H1 (cell line): ENCODE results near the gene BNC2. TPM values are rescaled to one million over a fixed set of nuclear protein-coding genes. Genes with fewer than 3 reads are reported as not detected.
A peak's percentile ranks its signal among the peaks of the same experiment; 100 is the strongest.

Experiments
- CTCF ChIA-PET: fragments of 300-600 bp; sonication (Branson Sonifier 250); formaldehyde crosslinking; loops from one replicate; lab custom pipeline; 2021; ENCODE audit not compliant: partially characterized antibody; lab: Charles Lee
- POLR2A ChIA-PET: fragments of 300-600 bp; sonication (Branson Sonifier 250); formaldehyde crosslinking; loops from one replicate; lab custom pipeline; 2021; ENCODE audit warnings: inconsistent platforms; ENCODE audit not compliant: partially characterized antibody; lab: Charles Lee
- DNase-seq, 2 experiments: peaks; one replicate each; pipeline versions ENCODE4 v3.0.0 to v3.0.0-alpha.2; 2010 to 2022; ENCODE audit warnings: low spot score in 2 of 2, low read depth in 1 of 2, mixed read lengths in 1 of 2
- FAIRE-seq: peaks from 2 replicates; lab custom pipeline; 2011; peaks lifted over from hg19 to GRCh38; lab: Jason Lieb, UNC
- H2AFZ ChIP-seq: 2 replicates; pipeline ENCODE4 v1.8.1; 2012; ENCODE audit warnings: low read length, inconsistent platforms
- H2AK5ac ChIP-seq: 2 replicates; pipeline ENCODE4 v1.6.1; 2013; ENCODE audit warnings: low read depth, low read length
- H2BK120ac ChIP-seq: replicated peaks from 2 replicates; pipeline ENCODE3; 2013; ENCODE audit warnings: low read depth, low read length, inconsistent platforms
- H2BK12ac ChIP-seq: 2 replicates; pipeline ENCODE4 v1.6.1; 2013; ENCODE audit warnings: low read depth, low read length
- H2BK15ac ChIP-seq: 2 replicates; pipeline ENCODE4 v1.6.1; 2013; ENCODE audit warnings: low read length
- H2BK20ac ChIP-seq: 2 replicates; pipeline ENCODE4 v1.6.1; 2013; ENCODE audit warnings: low read length
- H2BK5ac ChIP-seq: 2 replicates; pipeline ENCODE4 v1.6.1; 2013; ENCODE audit warnings: low read depth, low read length
- H3K14ac ChIP-seq: 2 replicates; pipeline ENCODE4 v1.6.1; 2013; ENCODE audit warnings: inconsistent platforms; ENCODE audit not compliant: insufficient read length
- H3K18ac ChIP-seq: 2 replicates; pipeline ENCODE4 v1.6.1; 2013; ENCODE audit warnings: low read length; ENCODE audit errors: extremely low read depth
- H3K23ac ChIP-seq: 2 replicates; pipeline ENCODE4 v1.6.1; 2013; ENCODE audit warnings: inconsistent platforms; ENCODE audit not compliant: insufficient read length
- H3K23me2 ChIP-seq: 2 replicates; pipeline ENCODE4 v1.6.1; 2013; ENCODE audit warnings: low read depth, low read length
- H3K27ac ChIP-seq: 2 replicates; pipeline ENCODE4 v1.6.1; 2011; ENCODE audit warnings: low read depth, low read length, inconsistent platforms
- H3K27me3 ChIP-seq, 4 experiments: replicated peaks in 1 of 4; 1 replicate in 1 of 4; 2 replicates in 3 of 4; pipeline versions ENCODE4 v1.6.1 to v1.8.1; 2011 to 2013; ENCODE audit warnings: low read length in 3 of 4, mild to moderate bottlenecking in 3 of 4, inconsistent platforms in 2 of 4, mixed read lengths in 2 of 4, moderate library complexity in 1 of 4; ENCODE audit not compliant: control insufficient read depth in 3 of 4, insufficient read depth in 3 of 4; ENCODE audit errors: extremely low read depth in 1 of 4
- H3K36me3 ChIP-seq, 4 experiments: 2 replicates each; pipeline versions ENCODE4 v1.6.1 to v1.8.1; 2011 to 2013; ENCODE audit warnings: mild to moderate bottlenecking in 4 of 4, low read length in 3 of 4, moderate library complexity in 2 of 4, control low read depth in 1 of 4, inconsistent platforms in 1 of 4; ENCODE audit not compliant: insufficient read depth in 4 of 4, control insufficient read depth in 2 of 4
- H3K4ac ChIP-seq: replicated peaks from 2 replicates; pipeline ENCODE3; 2013; ENCODE audit warnings: low read length, low read depth, mixed read lengths, inconsistent platforms; ENCODE audit not compliant: insufficient read length
- H3K4me1 ChIP-seq, 4 experiments: replicated peaks in 1 of 4; 1 replicate in 1 of 4; 2 replicates in 3 of 4; pipeline versions ENCODE4 v1.6.1 to v1.8.1; 2011 to 2013; ENCODE audit warnings: low read length in 3 of 4, inconsistent platforms in 2 of 4, mixed read lengths in 1 of 4; ENCODE audit not compliant: insufficient read depth in 4 of 4, control insufficient read depth in 3 of 4
- H3K4me2 ChIP-seq, 2 experiments: 2 replicates each; pipeline versions ENCODE4 v1.6.1 to v1.8.1; 2011 to 2013; ENCODE audit warnings: low read depth in 2 of 2, low read length in 2 of 2, control low read depth in 1 of 2, inconsistent platforms in 1 of 2, mild to moderate bottlenecking in 1 of 2; ENCODE audit not compliant: insufficient read depth in 1 of 2
- H3K4me3 ChIP-seq, 4 experiments: fragments of 200-600, 300-600 bp in 1 of 4; sonication (generic), shearing (Covaris generic), sonication (Bioruptor Twin) in 1 of 4; 2 replicates each; pipeline versions ENCODE4 v1.5.1 to v1.8.1; 2011 to 2016; ENCODE audit warnings: low read length in 4 of 4, low read depth in 3 of 4, control low read depth in 2 of 4, inconsistent platforms in 2 of 4, mild to moderate bottlenecking in 2 of 4, mixed read lengths in 1 of 4, moderate library complexity in 1 of 4; ENCODE audit not compliant: insufficient read depth in 2 of 4; ENCODE audit errors: extremely low read depth in 1 of 4
- H3K56ac ChIP-seq: replicated peaks from 2 replicates; pipeline ENCODE3; 2013; ENCODE audit warnings: low read depth, mild to moderate bottlenecking, mixed read lengths, low read length, inconsistent platforms; ENCODE audit not compliant: insufficient read length
- H3K79me1 ChIP-seq: 2 replicates; pipeline ENCODE4 v1.6.1; 2013; ENCODE audit warnings: low read depth, low read length, control low read depth
- H3K79me2 ChIP-seq, 2 experiments: 2 replicates each; pipeline versions ENCODE4 v1.6.1 to v1.8.1; 2012 to 2013; ENCODE audit warnings: low read length in 2 of 2, mild to moderate bottlenecking in 2 of 2, inconsistent platforms in 1 of 2; ENCODE audit not compliant: insufficient read depth in 2 of 2, control insufficient read depth in 1 of 2
- H3K9ac ChIP-seq, 4 experiments: replicated peaks in 1 of 4; 1 replicate in 1 of 4; 2 replicates in 3 of 4; pipeline versions ENCODE4 v1.6.1 to v1.8.1; 2011 to 2013; ENCODE audit warnings: low read depth in 3 of 4, low read length in 3 of 4, control low read depth in 2 of 4, mild to moderate bottlenecking in 2 of 4, moderate library complexity in 2 of 4, inconsistent platforms in 1 of 4; ENCODE audit errors: extremely low read depth in 1 of 4
- H3K9me3 ChIP-seq, 2 experiments: 2 replicates each; pipeline versions ENCODE4 v1.6.1 to v1.8.1; 2012 to 2013; ENCODE audit warnings: mild to moderate bottlenecking in 2 of 2, moderate library complexity in 2 of 2, control low read depth in 1 of 2, inconsistent platforms in 1 of 2, low read depth in 1 of 2, low read length in 1 of 2, mixed read lengths in 1 of 2; ENCODE audit not compliant: insufficient read depth in 2 of 2
- H4K20me1 ChIP-seq, 2 experiments: replicated peaks in 1 of 2; 2 replicates each; pipeline versions ENCODE3 to v1.8.1; 2011 to 2013; ENCODE audit warnings: inconsistent platforms in 2 of 2, low read length in 2 of 2, mild to moderate bottlenecking in 1 of 2; ENCODE audit not compliant: insufficient read depth in 2 of 2, control insufficient read depth in 1 of 2
- H4K5ac ChIP-seq: 2 replicates; pipeline ENCODE4 v1.6.1; 2013; ENCODE audit warnings: low read length, low read depth, mixed read lengths, inconsistent platforms; ENCODE audit not compliant: insufficient read length
- H4K8ac ChIP-seq: 2 replicates; pipeline ENCODE4 v1.8.0; 2013; ENCODE audit warnings: mild to moderate bottlenecking, moderate library complexity, low read length, inconsistent platforms; ENCODE audit not compliant: insufficient read depth; ENCODE audit errors: extremely low read depth
- H4K91ac ChIP-seq: replicated peaks from 2 replicates; pipeline ENCODE3; 2013; ENCODE audit warnings: low read length, mixed read lengths, inconsistent platforms; ENCODE audit not compliant: insufficient read length
- BCL11A ChIP-seq, 2 experiments: IDR thresholded peaks; one replicate each; pipeline ENCODE4 v1.6.1; 2011; ENCODE audit warnings: low read depth in 2 of 2, low read length in 2 of 2, mild to moderate bottlenecking in 2 of 2
- JUN ChIP-seq: IDR thresholded peaks from 2 replicates; pipeline ENCODE4 v1.6.1; 2011; ENCODE audit warnings: low read depth, mild to moderate bottlenecking, improper control_type of control experiment, low read length
- RAD21 ChIP-seq, 2 experiments: IDR thresholded peaks in 1 of 2; conservative IDR thresholded peaks in 1 of 2; 2 replicates each; pipeline ENCODE4 v1.6.1; 2011; ENCODE audit warnings: low read depth in 2 of 2, low read length in 2 of 2, improper control_type of control experiment in 1 of 2, inconsistent platforms in 1 of 2, mild to moderate bottlenecking in 1 of 2, moderate library complexity in 1 of 2
- WGBS, 2 experiments: shearing (Covaris generic) in 1 of 2; methylation state at CpG; one replicate each; pipeline versions ENCODE4 v1.1.6 to v1.1.7; 2013 to 2015; ENCODE audit warnings: low lambda C conversion rate in 2 of 2, mixed read lengths in 2 of 2, inconsistent platforms in 1 of 2, low coverage in 1 of 2, missing lambda C conversion rate in 1 of 2; ENCODE audit not compliant: insufficient replicate concordance in 2 of 2, insufficient coverage in 1 of 2, insufficient read length in 1 of 2; ENCODE audit errors: extremely low coverage in 1 of 2, missing lambda C conversion rate in 1 of 2; 5-methylcytosine and 5-hydroxymethylcytosine counted together
- polyA plus RNA-seq, 7 experiments: library from polyadenylated mRNA; depleted of rRNA in 3 of 7; stranded (reverse) in 5 of 7; unstranded in 2 of 7; fragments of >200 nt in 5 of 7; fragments of 200-250 nt in 2 of 7; gene quantifications; 1 replicate in 5 of 7; 2 replicates in 1 of 7; 4 replicates in 1 of 7; pipeline versions ENCODE4 v1.2.1 to v1.2.3, GENCODE V29; 2011 to 2013; ENCODE audit warnings: missing spikeins in 2 of 7, mixed read lengths in 2 of 7
- total RNA-seq: library from RNA; stranded (reverse); fragmentation: NEBNext Ultra II Directional; extraction: Animal tissue kit (Norgen Biotek cat#: 25700); gene quantifications from 2 replicates; pipeline ENCODE4 v1.2.1, GENCODE V29; 2021

Gene BNC2
- total and polyA plus RNA-seq, 2 of the 8 experiments (the other 6 are each of a cell fraction or from before 2014, with no cell fraction given): 16.0 to 26.8 TPM

DNA sequence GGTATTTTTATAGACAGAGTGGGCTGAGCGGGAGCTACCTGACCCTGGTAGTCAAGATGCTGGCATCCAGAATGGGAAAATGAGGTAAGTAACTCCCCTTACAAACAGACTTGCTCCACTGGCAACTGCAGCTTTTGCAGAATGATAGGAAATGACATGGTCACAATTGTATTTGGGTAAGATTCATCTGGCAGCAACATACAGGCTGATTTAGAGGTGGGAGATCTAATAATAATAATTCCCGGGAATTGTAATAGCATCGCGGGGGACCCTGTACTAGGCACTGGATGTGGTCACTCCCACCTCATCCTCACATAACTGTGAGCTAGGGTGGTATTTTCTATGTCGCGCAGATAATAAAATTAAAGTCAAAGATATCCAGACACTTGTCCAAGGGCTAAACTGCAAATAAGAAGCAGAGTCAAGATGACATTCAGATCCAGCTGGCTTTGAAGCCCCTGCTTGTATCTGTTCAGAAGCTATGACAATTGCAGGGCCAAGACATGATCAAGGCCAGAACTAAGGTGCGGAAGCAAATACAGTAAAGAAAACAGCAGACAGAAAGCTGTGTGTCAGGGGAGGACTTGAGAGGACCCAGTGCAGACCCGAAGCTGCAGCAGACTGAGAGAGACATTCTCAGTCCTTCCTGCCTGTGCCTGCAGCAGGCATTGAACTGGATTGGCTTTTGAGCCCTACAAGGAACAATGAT is 507.2 kb downstream of the BNC2 start:
- no peak overlapping the region for H2AK5ac ChIP-seq
- no peak for TF ChIP-seq RAD21 (IDR thresholded peaks at IDR 0.05 in 1 of 2, conservative IDR thresholded peaks at IDR 0.05 in 1 of 2; ENCODE audit: low read depth in 2 of 2, low read length in 2 of 2)
- no peak for TF ChIP-seq JUN
- TF ChIP-seq BCL11A (IDR thresholded peaks at IDR 0.05; ENCODE audit: low read depth in 2 of 2, low read length in 2 of 2): no peak
- TF ChIP-seq, all 59 proteins: peak for 0
- Histone ChIP-seq H2BK15ac (no peak overlapping the region), H4K20me1 (no peaks in the 10 kb centered on the region), H2BK120ac (no peak overlapping the region), H3K4me1 (peaks cover 0 to 2% (median 1%) of the 10 kb centered on the region in 4 experiments; a peak in 1 of 7 replicates), H2BK5ac (no peak overlapping the region), H4K91ac (no peak overlapping the region), H3K4ac (no peak overlapping the region), H4K5ac (no peak overlapping the region), H3K9me3 (no peaks in the 10 kb centered on the region), H3K4me2 (no peak overlapping the region), H3K27ac (no peak overlapping the region), H2AFZ (no peak overlapping the region; the same call in 1 of the 2 replicates), H3K14ac (no peak overlapping the region), H3K18ac (no peak overlapping the region), H3K36me3 (no peaks in the 10 kb centered on the region), H3K23ac (no peak overlapping the region), H3K4me3 (no peak overlapping the region), H2BK20ac (no peak overlapping the region), H3K56ac (no peak overlapping the region), H3K9ac (no peak overlapping the region; a peak in 1 of 7 replicates), H2BK12ac (peak overlapping the region; percentile 23; the same call in 1 of the 2 replicates), H3K23me2 (no peaks in the 10 kb centered on the region), H3K79me1 (no peaks in the 10 kb centered on the region), H4K8ac (no peak overlapping the region), H3K27me3 (no peaks in the 10 kb centered on the region), H3K79me2 (no peaks in the 10 kb centered on the region)
- FAIRE-seq (no peak), DNase-seq (no peak)
- ChIA-PET CTCF (interaction anchor here (0.5 to 1.8 kb wide), 3 partner anchors 35 to 277 kb away, joined by 3 to 7 read pairs (median 4); no protein-coding TSS in a partner anchor), POLR2A (no interaction called here)
- WGBS, 2 experiments: 90% methylated on average over 8 of the region's 8 CpGs; no CpG with 5 or more reads in 1 of the 2 experiments
